PC-9 (cell line): ENCODE measurements around the gene FCAMR.

Source experiments
- EZH2 ChIP-seq: fragments of 200-600 bp; sonication (generic); IDR thresholded peaks from 2 replicates; pipeline ENCODE4 v1.8.0; 2017; ENCODE audit warnings: antibody characterized with exemption, low read depth
- TF ChIP-seq, protein P1 (sequence below): fragments of 200-600 bp; sonication (generic); conservative IDR thresholded peaks from 2 replicates; pipeline ENCODE4 v1.6.1; 2017; ENCODE audit warnings: mixed run types, antibody characterized with exemption, mild to moderate bottlenecking, moderate library complexity

DNA sequence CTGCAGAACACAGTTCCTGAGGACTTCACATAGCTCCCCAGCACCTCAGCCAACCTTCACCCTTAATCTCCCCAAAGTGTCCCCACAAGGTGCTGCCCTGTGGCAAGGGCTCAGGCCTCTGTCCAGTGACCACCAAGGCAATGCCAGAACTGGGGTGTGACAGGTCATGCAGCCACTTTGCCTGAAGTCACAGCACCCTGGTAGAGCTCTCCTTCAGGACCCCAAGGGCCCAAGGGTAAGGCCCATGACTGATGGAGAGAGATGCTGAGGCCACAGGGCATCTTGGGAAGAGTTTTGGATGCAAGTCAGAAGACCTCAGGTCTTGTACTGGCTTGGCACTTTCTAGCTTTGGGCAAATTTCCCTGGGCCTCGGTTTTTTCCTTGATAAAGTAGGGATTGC is 47.7 kb downstream of the FCAMR start:
- TF ChIP-seq, protein P1, sequence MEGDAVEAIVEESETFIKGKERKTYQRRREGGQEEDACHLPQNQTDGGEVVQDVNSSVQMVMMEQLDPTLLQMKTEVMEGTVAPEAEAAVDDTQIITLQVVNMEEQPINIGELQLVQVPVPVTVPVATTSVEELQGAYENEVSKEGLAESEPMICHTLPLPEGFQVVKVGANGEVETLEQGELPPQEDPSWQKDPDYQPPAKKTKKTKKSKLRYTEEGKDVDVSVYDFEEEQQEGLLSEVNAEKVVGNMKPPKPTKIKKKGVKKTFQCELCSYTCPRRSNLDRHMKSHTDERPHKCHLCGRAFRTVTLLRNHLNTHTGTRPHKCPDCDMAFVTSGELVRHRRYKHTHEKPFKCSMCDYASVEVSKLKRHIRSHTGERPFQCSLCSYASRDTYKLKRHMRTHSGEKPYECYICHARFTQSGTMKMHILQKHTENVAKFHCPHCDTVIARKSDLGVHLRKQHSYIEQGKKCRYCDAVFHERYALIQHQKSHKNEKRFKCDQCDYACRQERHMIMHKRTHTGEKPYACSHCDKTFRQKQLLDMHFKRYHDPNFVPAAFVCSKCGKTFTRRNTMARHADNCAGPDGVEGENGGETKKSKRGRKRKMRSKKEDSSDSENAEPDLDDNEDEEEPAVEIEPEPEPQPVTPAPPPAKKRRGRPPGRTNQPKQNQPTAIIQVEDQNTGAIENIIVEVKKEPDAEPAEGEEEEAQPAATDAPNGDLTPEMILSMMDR: no peak
- TF ChIP-seq EZH2: no peak
